ENCODE data around the gene ZNF3.

The ZNF3 gene

DNA sequence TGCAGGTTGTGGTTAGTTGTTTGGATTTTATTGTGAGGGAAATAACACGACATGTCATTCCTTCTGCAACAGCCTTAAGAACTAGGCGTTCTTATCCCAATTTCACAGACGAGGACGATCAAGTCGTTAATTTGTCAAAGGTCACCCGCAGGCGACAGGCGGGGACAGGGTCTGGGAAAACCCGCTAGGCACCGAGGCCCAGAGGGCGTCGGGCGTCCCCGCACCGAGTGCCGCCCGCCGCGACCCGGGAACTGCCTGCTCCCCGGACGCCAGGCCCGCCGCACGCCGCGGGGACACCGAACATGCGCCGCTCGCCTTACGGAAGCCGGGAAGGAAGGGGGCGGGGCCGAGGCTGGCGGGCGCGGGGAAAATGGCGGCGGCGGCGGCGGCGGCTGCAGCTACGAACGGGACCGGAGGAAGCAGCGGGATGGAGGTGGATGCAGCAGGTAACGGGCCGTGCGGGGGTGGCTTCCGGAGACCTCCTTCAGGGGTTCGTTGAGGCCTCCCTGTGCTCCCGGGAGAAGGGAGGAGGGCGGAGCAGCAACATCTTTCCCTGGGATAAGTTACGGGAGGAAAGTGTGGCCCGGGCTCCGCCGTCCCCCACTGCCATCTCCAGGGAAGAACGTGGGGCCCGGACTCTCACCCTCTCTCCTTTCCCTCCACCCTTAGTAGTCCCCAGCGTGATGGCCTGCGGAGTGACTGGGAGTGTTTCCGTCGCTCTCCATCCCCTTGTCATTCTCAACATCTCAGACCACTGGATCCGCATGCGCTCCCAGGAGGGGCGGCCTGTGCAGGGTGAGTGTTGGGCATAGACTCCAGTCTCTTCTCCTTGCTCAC, 7.3 kb upstream of the ZNF3 start, which contains the start of gene COPS6:
TSS of gene COPS6 (plus strand) at position 349 of the 837 bp plus-strand sequence. CDS start at position 371, 22 bp downstream.
- DNase-seq (ENCODE audit: low spot score): peak; percentile 81

DNA sequence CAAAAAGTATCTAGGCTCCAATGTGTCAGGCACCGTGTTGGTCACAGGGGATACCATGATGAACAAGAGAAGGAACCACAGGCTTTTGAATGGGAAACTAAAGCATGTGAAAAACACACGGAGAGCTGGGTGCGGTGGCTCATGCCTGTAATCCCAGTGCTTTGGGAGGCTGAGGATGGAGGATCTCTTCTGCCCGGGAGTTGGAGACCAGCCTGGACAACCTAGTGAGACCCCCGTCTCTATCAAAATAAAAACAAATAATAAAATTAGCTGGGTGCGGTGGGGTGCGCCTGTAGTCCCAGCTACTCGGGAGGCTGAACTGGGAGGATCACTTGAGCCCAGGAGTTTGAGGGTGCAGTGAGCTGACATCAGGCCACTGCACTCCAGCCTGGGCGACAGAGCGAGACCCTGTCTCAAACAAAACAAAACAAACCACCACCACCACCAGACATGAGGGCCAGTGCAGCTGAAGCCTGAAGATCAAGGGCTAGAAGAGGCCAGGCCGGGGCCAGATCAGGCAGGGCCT, 6.6 kb upstream of the ZNF3 start:
- DNase-seq (ENCODE audit: low spot score): no peak

DNA sequence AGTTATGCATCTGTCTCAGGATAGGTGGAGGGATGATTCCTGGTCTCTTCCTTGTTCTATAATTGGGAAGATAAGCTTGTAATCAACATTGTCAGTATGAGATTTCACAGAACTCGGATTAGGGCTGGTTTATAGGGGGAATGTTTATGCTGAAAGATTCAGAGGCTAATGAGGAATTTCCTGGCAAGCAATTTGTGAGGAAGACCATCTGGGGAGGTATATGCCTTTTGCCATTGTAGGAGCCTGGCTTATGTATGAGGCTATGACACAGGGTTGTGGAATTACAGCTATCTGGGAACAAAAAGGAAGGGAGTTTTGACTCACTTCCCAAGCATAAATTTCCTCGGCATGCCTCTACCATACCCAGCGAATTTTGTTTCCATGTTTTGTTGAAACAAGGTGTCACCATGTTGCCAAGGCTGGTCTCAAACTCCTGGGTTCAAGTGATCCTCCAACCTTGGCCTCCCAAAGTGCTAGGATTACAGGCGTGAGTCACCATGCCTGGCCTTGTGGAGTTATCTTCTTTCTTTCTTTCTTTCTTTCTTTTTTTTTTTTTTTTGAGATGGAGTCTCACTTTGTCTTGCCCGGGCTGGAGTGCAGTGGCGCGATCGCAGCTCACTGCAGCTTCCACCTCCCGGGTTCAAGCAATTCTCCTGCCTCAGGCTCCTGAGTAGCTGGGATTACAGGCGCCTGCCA, 5.7 kb upstream of the ZNF3 start:
- DNase-seq (ENCODE audit: low spot score): no peak

DNA sequence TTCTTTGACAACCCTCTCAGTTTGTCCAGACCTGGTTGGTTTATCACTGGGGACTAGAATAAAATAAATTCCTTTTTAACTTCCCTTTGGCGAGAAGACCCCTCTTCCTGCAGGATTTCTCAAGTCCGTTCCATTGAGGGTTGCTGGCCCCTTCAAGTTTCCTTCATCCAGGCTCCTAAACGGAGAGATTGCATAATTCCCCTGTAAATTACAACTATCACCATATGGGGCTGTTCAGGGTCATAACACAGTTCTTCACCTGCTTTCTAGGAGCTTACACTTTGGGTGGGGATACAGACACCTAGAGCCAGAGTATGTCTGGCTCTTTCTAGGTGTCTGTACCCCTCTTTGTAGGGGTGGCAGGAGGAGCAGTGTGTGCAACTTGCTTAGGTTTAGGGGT, 4.0 kb upstream of the ZNF3 start:
- DNase-seq (ENCODE audit: low spot score): no peak

DNA sequence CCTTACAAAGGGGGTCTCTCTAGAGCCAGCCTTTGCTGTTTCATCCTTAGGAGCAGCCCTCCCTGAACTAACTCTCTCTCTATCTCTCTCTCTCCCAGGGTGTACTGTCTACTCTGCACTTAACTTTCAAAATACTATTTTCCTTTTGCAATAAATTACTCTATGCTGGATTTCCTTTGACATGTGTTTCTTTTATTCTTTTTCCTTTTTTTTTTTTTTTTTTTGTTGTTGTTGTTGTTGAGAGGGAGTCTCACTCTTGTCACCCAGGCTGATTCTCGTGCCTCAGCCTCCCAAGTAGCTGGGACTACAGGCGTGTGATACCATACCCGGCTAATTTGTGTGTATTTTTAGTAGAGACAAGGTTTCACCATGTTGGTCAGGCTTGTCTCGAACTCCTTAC, 1.5 kb upstream of the ZNF3 start:
- DNase-seq (ENCODE audit: low spot score): no peak

DNA sequence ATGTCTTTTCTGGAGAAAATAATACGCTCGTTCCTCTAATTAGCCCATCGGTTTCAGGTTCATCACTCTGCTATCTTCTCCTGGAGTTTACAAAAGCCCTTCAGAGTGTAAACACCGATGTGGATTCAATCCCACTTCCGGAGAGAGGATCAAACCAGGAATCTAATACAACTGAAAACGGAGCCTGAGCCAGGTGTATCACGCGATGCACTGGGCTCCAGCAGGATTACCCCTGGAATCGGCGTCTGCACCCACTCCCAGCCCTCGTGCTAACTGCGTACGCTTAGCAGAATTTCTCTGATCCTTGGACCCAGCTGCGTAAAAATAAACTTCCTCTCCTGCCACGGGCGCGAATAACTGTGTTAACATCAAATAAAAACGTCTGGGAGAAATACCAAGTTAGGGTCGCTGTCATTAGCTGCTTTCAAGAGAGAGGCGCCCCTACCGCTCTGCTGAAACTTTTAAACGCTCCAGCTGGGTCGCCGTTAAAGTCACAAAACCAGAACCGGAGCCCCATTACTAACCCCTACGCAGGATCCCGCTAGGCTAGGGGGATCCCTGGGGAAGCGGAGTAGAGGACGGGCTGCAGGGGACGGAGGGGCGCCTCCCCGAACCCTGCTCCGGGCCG, 502 bp downstream of the ZNF3 start:
- no peak for DNase-seq (ENCODE audit: low spot score)

DNA sequence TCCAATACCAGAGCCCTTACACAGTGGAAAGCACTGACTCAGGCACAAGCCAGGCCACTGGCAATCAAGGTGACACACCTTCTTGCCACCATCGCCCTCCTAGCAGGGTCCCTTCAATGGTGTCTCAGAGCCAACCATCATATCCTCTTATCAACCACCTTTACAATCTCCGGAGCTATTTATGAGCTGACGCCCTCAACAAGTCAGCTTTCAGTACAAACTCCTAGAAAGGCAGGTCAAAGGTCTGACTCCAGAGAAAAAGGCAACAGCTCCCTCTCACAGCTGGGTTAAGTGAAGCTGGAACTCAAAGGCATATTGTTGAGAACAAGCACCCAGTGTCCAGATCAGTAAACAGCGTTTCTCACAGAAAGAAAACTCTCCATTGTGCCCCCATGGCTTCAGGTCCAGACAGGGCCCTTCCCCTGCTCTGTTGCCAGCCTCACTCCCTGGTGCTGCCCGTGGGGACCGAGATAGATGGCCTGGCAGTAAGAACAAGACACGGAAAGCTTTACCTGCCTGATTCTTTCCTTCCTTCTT, 2.4 kb downstream of the ZNF3 start:
- peak; percentile 64 for DNase-seq (ENCODE audit: low spot score)

DNA sequence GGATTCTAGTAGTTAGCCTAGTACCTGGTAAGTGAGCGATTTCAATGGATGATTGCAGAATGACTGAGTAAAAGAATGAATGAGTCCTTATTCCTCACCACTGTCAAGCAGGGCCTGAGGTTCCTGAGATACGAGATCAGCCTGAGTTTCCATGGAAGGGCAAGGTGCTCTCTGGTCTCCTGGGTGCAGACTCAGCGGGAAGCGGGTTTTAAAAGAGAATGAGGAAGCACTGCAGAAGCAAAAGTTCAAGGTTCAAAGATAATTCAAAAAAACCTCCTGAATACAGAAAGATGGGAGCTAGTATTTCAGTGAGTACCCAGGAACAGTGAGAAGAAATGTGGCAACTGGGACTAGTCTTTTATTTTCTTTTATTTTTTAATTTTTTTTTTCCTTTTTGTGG, 4.3 kb downstream of the ZNF3 start:
- DNase-seq (ENCODE audit: low spot score): no peak

DNA sequence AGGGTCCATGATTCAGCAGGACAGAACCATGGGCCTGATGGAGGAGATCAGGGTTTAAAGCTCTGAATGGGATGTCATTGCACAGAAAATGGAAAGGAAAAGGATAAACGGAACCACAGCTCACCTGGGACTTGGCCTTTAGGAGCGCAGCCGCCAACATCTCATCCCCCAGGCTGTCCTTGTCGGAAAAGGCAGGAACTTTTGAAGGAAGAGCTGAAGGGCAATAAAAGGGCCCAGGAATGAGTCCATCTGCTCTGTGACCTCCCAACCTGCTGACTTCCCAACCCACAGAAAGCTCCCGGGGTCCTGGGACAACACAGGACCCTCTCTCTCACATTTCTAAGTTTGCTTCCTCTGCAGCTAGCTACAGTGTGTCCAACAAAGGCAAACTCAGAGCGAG, 6.1 kb downstream of the ZNF3 start:
- no peak for DNase-seq (ENCODE audit: low spot score)

DNA sequence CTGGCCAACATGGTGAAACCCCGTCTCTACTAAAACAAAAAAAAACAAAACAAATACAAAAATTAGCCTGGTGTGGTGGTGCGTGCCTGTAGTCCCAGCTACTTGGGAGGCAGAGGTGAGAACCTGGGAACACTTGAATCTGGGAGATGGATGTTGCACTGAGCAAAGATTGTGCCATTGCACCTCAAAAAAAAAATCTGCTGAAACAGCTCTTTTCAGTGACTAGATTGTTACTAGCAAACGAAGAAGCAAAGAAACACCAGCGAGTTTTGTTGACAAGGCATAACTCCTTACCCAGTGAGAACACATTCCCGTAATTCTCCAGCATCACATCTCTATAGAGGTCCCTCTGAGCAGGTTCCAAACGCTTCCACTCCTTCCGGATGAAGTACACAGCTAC, 6.7 kb downstream of the ZNF3 start:
- no peak for DNase-seq (ENCODE audit: low spot score)

DNA sequence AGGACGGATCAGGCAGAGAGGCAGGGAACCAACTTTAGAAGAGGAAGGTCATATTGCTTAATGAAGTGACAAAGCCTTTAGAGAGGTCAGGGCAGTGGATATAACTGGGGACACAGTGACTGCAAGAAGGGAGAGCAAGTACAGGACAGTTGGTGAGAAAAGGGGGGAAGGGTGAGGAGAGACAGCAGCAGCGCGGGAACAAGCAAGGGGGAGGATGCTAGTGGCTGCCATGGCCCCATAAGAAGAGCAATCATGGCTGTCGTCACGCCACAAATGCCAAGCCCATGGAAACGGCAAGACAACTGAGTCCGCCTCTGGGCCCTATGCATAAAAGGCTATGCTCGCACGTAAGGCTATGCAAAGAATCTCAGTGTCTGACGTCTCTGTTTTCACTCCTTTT, 9.1 kb downstream of the ZNF3 start:
- no peak for DNase-seq (ENCODE audit: low spot score)

DNA sequence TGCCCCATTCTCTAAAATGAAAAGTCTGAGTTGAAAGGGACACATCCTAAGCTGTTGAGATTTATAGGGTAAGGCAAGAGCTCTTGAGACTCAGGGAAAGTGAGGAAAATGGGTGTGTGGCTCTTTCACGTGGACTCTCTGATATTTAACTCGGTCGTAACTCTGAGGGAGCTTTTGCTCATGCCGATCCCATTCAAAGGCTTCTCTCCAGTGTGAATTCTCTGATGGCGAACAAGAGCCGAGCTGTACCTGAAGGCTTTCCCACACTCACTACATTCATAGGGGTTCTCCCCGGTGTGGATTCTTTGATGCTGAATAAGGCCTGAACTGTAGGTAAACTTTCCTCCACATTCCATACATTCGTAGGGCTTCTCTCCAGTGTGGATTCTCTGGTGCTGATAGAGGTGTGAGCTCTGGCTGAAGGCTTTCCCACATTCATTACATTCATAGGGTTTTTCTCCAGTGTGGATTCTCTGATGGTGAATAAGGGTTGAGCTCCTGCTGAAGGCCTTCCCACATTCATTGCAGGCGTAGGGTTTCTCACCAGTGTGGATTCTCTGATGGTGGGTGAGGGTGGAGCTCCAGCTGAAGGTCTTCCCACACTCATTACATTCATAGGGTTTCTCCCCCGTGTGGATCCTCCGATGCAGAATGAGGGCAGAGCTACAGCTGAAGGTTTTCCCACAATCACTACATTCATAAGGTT, 10.4 kb downstream of the ZNF3 start:
- no peak for DNase-seq (ENCODE audit: low spot score)

DNA sequence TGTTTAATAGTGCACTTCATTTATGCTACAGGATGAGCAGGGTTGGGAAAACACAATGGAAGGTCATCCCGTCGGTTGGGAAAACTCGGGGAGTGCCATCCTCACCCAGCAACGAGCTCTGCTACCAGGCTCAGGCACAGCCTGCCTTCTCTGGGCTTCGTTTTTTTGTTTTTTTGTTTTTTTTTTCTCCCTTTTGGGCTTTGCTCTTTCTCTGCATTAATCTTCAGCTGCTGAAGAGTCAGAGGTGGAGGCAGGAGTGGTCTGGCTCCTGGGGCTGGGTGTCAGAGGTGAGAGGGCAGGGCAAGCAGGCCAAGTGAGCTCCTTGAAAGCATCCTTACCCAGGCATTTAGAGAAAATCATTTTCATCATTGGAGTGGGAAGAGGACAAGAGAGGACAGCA, 11.5 kb downstream of the ZNF3 start:
- DNase-seq (ENCODE audit: low spot score): no peak

DNA sequence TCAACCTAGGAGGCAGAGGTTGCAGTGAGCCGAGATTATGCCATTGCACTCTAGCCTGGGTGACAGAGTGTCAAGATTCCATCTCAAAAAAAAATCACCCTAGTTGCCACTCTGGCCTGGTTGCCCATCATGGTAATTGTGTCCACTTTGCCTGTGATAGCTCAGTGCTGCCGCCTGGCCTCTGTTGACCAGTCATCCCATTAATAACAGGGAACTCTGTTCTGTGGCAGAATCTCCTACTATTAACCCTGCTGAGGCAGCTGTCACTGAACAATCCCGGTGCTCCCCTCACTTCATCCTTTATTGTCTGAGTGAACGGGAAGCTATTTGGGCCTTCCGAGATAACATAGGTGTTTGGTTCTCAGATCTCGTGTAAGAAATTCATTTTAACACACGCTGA, 14.6 kb downstream of the ZNF3 start:
- DNase-seq (ENCODE audit: low spot score): no peak

DNA sequence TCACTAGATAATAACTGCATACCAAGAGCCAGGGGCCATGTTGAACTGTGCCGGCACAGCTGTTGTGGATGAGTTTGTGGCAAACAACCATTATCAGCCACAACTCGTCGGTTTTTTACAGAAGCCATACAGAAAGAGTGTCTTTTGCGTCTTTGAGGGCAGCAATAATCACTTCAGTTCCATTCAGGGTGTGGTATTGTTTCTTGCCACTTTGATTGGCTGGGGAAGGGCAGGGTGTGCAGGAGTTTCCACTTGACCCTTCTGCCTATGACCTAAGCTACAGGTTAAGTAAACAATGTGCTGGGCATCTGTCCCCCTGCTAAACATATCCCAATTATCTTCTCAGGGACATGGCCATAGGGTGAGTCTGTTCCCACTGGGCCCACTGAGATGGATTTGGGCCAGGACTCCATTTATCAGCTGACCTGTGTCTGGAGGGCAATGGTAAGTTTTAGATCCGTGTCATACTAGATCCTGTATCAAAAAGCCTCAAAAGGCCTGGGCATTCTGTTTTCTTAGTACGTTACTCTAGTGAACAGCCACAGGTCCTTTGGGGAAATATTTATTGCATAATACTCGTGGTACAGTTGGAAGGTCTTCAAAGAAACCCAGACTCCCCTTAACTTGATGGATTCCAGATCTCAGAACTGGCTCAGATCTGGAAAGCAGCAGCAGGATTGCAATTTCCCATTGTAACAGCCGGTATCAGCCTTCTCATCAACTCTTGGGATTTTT, 15.9 kb downstream of the ZNF3 start:
- DNase-seq (ENCODE audit: low spot score): no peak

DNA sequence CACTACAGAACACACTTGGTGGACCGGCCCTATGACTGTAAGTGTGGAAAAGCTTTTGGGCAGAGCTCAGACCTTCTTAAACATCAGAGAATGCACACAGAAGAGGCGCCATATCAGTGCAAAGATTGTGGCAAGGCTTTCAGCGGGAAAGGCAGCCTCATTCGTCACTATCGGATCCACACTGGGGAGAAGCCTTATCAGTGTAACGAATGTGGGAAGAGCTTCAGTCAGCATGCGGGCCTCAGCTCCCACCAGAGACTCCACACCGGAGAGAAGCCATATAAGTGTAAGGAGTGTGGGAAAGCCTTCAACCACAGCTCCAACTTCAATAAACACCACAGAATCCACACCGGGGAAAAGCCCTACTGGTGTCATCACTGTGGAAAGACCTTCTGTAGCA, 17.4 kb downstream of the ZNF3 start:
- no peak for DNase-seq (ENCODE audit: low spot score)

DNA sequence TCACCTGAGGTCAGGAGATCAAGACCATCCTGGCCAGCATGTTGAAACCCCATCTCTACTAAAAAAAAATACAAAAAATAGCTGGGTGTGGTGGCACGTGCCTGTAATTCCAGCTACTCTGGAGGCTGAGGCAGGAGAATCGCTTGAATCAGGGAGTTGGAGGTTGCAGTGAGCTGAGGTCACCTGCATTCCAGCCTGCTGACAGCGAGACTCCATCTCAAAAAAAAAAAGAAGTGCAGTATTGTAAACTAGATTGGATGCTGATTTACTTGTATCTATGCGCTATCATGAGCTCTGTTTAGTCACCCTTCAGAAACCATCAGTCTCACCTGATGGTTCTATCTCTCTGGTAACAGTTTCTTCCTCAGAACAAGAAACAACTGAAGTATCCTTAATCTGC, 18.1 kb downstream of the ZNF3 start:
- DNase-seq (ENCODE audit: low spot score): no peak

DNA sequence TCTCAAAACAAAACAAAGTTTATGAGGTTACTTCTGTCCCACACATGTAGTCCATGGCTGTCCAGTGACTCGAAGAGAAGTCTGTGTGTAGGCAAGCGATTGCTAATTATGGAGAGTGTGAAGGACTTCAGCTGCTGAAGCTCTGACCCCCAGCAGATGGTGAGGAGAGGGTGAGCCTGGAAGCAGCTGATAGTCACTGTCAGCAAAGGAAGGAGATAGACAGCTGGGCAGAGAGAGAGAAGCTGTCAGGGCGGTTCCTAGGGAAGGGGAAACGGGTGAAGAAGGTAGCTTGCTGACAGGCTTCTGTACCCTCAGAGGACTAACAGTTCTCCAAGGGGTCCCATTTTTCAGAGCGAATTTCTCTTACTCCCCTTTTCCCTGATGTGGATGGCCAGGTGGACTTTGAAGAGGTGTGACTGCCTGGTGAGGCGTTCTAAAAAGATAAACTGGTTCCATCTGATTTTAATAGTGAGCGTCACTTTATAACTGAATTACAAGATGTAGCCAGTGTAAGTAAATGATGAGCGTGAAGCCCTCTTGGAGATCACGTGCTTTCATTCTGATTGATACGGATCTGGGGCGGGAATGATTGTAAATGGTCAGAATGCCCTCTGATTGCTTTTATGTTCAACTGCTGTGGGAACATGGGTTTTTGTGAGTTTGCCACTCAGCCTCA, 19.9 kb downstream of the ZNF3 start:
- no peak for DNase-seq (ENCODE audit: low spot score)

DNA sequence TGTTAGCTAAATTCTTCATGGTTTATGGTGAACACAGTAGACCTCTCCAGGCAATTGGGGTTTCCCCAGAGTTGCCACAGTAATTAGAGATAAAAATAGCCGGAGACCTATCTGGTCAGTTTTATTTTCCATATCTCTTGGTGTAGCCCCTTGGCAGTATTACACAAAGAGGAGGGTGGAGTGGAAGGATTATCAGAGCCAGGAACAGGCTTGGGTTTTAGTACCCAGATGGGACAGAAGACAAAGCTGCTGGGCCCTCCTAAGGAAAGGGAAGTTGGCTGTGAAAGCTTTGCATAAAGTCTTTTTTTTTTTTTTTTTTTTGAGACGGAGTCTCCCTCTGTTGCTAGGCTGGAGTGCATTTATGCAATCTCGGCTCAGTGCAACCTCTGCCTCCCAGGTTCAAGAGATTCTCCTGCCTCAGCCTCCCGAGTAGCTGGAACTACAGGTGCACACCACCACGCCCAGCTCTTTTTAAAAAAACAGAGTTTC, 22.2 kb downstream of the ZNF3 start:
- no peak for DNase-seq (ENCODE audit: low spot score)

DNA sequence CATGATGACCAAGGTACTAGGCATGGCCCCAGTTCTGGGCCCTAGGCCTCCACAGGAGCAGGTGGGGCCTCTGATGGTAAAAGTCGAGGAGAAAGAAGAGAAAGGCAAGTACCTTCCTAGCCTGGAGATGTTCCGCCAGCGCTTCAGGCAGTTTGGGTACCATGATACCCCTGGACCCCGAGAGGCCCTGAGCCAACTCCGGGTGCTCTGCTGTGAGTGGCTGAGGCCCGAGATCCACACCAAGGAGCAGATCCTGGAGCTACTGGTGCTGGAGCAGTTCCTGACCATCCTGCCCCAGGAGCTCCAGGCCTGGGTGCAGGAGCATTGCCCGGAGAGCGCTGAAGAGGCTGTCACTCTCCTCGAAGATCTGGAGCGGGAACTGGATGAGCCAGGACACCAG, 24.5 kb downstream of the ZNF3 start:
- no peak for DNase-seq (ENCODE audit: low spot score)

DNA sequence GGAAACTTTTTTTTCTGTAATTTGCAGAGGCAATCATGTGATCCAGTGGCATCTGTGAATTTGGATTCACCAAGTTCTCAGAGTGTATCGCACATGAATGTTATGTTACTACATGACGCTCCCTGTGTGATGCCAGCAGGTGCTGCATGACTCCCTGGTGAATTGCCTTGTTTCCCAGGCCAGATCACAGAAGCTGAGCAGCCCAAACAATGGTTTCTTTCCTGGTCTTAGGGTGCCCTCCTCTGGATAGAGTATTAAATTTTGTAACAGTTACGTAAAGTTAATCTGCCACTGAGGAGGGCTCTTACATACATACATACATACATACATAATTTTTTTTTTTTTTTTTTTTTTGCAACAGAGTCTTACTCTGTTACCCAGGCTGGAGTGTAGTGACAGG, 28.3 kb downstream of the ZNF3 start:
- DNase-seq (ENCODE audit: low spot score): peak; percentile 73

All from COLO829 (cell line).